GM21825 (cell line): ENCODE results near the gene HOXA3.

Source experiments
- ATAC-seq: cut with Tn5 transposase; IDR thresholded peaks from one replicate; pipeline ENCODE4 v1.9.1; 2021; ENCODE audit warnings: mild to moderate bottlenecking, moderate library complexity; ENCODE audit not compliant: unreplicated experiment

HOXA3 gene

GRCh38 chr7:27179503-27180430 is 27.4 kb upstream of the HOXA3 start:
- no peak for ATAC-seq

GRCh38 chr7:27179030-27179429 is 26.6 kb upstream of the HOXA3 start:
- no peak for ATAC-seq

- ATAC-seq = no peak
Observed at GRCh38 chr7:27178366-27178765, 26.0 kb upstream of the HOXA3 start.

- ATAC-seq = no peak
Observed at GRCh38 chr7:27177795-27178320, 25.5 kb upstream of the HOXA3 start.

- no peak for ATAC-seq
Observed at GRCh38 chr7:27176962-27177794, 24.8 kb upstream of the HOXA3 start.

GRCh38 chr7:27176524-27176845 is 24.1 kb upstream of the HOXA3 start:
- ATAC-seq = no peak

GRCh38 chr7:27175626-27176523 is 23.5 kb upstream of the HOXA3 start:
- ATAC-seq = no peak

GRCh38 chr7:27174874-27175625 is 22.7 kb upstream of the HOXA3 start:
- no peak for ATAC-seq

- ATAC-seq = no peak
Observed at GRCh38 chr7:27173956-27174873, 21.8 kb upstream of the HOXA3 start, which contains the start of gene HOXA10. Gene HOXA10 (minus strand): TSS chr7:27174320. CDS start chr7:27174306, 14 bp downstream.

GRCh38 chr7:27173511-27173955 is 21.1 kb upstream of the HOXA3 start:
- no peak for ATAC-seq

- ATAC-seq = no peak
Observed at GRCh38 chr7:27172823-27173510, 20.6 kb upstream of the HOXA3 start.

GRCh38 chr7:27172315-27172774 is 20.0 kb upstream of the HOXA3 start:
- ATAC-seq = no peak

- no peak for ATAC-seq
Observed at GRCh38 chr7:27171637-27172314, 19.4 kb upstream of the HOXA3 start.

GRCh38 chr7:27171325-27171636 is 18.9 kb upstream of the HOXA3 start:
- no peak for ATAC-seq

GRCh38 chr7:27170426-27171324 is 18.3 kb upstream of the HOXA3 start:
- ATAC-seq = no peak

- ATAC-seq = no peak
Observed at GRCh38 chr7:27169658-27170425, 17.5 kb upstream of the HOXA3 start.
